HG03045 (cell line): ENCODE measurements around the gene THAP7.
"Not testable (repeated sequence)": the region's sequence is repeated elsewhere in the genome, so short reads cannot be mapped to it uniquely, and the experiment has no call there.

Experiments
- ATAC-seq: cut with Tn5 transposase; IDR thresholded peaks from one replicate; pipeline ENCODE4 v1.9.1; 2021; ENCODE audit warnings: mild to moderate bottlenecking, moderate library complexity; ENCODE audit not compliant: unreplicated experiment

The THAP7 gene

GRCh38 chr22:21001601-21002325, at the start of gene THAP7:
Gene THAP7 (minus strand): TSS chr22:21002118. CDS start chr22:21001911, 207 bp downstream.
- ATAC-seq, result peak; percentile 86

DNA sequence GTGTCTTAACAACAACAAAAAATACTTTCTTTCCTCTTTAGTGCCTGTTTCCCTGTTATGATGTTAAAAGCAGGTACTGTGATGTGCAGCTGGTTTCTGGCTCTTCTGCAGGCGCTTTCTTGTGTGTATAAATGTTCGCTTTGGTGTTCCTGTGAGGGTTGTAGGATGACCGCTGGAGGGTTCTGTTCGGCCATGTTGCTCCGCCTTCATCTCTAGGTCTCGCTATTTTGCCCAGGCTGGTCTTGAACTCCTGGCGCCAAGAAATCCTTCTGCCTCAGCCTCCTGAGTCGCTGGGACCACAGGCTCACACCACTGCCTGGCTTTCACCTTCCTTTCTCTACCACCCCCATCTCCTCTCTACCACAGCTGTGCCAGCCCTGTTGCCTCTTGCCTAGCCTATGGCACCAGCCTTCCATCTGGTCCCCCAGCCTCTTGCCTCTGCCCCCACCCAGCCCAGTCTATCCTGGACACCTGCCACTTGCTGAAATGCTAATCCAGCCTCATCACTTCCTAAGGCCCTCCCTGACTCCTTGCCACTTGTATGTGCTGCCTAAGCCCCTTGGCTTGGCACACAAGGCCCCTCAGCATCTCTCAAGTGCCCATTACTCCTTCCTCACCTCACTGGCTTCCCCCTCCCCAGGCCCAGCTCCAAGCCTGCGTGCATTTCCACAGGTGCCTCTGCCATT, 49.4 kb upstream of the THAP7 start:
- ATAC-seq, result no peak

- not testable (repeated sequence) for ATAC-seq
These were observed 47.0 kb upstream of the THAP7 start for GRCh38 chr22:21048965-21049364.

DNA sequence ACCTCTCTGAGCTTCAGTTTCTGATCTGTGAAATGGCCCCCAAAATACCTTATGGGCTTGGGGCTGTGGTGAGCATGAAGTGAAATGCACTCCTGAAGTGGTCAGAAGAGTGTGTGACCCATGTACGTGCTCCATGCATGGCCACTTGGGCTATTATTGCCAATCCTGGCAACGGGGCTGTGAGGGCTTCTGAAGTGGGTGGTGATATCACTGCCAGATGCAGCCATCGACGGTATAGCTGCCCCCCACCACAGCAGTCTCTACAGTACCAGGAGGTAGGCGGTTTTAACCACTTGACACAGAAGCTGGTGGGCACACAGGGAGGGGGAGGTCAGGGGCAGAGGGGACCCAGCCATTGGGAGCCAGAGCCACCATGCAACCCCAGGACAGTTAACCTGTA, 46.5 kb upstream of the THAP7 start:
- ATAC-seq, result not testable (repeated sequence)

DNA sequence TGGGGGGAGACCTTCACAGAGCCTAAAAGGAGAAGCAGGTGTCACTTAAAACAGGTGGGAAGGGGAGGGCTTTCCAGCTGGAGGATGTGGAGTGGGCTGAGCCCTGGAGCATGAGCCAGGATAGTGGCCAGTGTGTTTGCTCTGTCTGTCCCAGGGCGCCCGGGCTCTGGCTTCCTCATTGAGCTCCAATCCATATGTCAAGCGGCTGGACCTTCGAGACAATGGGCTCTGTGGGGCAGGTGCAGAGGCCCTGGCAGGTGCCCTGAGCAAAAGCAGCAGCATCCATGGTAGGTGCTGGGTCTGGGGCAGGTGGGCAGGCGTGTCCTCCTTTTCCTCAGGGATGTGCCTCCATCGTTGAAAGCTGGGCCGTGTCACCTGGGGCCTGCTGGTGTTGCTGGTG, 45.8 kb upstream of the THAP7 start:
- no peak for ATAC-seq

DNA sequence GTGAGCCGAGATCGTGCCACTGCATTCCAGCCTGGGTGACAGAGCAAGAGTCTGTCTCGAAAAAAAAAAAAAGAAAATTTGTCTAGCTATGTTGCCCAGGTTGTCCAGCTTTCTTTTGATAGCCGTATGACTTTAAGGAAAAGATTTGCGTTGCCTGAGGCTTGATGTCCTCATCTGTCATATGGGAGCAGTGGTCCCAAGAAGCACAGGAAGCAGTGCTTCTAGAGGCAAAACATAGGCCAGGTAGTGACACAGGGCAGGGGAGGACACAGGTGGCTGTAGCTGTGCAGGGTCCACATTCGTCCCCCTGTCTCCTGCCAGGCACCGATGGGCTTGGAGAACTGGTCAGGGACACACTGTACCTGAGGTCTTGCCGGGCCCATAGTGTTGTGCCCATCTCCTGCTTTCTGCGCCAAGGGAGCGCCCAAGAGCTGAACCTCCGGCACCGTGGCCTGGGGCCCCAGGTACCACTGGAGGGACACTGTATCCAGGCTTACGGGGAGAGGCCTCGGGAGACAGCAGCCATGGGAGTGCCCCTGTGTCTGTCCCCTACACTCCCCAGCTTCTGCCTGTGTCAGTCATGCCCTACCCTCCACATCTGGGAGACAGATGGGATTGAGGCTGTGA, 45.2 kb upstream of the THAP7 start:
- ATAC-seq, result no peak

DNA sequence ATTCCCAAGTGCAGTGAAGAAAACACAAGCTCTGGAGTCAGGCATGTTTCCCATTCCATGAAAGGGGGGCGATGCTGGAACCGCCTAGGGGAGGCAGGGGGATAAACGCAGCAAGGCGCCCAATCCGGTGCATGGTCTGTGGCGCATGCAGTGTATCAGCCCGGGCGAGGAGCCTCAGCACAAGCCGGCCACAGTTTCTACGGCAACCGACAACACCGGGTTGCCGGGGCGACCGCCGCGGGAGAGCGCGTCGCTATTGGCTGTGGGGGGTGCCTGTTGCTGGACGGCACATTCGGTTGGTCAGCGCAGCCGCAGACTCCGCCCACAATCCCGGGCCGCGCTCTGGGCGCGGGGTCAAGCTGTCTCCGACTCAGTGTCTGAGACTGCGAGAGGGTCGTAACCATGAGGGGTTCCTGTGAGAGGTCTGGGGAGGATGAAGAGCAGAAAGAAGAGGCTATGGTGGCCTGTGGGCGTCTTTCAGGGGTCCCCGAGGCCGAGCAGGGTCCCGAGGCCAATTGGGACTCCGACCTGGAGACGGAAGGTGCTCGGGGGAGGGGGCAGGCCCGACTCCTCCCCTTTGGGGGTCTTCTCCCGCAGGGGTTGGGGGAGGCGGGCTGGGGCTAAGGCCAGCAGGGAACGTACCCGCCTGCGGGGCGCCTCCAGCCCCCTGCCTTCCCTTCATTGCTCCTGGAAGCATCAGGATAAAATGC, 43.8 kb upstream of the THAP7 start, which contains the start of gene LRRC74B:
Gene LRRC74B (plus strand): TSS at position 362 of the 710 bp plus-strand sequence. CDS start 41 bp downstream, at position 403.
- ATAC-seq, result peak; percentile 68

DNA sequence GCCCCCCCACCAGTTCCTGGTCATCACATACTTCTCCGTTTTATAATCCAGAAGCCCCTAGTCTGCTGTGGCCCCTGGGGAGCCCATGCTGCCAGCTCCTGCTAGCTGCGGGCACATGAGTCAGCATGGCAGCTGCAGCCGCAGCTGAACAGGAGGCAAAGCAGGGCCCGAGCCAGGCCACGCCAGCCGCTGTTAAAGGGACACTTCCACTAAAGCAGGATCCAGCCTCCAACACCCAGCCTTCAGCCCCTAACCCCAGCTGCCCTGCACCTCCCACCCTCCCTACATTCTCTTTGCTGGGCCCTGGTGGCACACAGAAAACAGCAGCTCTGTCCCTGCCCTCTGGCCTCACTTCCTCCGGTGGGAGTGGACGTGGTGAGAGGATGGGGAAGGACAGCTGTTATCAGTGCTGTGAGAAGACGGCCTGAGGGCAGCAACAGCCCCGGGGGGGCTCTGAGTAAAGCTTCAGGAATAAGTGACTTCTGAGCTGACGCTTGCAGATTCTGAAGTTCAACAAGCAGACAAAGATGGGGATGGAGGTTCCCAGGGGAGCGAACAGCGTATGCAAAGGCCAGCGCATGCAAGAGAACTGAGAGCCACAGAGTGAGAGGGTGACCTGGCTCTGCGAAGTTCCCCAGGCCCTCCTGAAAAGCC, 43.1 kb upstream of the THAP7 start:
- ATAC-seq, result no peak

DNA sequence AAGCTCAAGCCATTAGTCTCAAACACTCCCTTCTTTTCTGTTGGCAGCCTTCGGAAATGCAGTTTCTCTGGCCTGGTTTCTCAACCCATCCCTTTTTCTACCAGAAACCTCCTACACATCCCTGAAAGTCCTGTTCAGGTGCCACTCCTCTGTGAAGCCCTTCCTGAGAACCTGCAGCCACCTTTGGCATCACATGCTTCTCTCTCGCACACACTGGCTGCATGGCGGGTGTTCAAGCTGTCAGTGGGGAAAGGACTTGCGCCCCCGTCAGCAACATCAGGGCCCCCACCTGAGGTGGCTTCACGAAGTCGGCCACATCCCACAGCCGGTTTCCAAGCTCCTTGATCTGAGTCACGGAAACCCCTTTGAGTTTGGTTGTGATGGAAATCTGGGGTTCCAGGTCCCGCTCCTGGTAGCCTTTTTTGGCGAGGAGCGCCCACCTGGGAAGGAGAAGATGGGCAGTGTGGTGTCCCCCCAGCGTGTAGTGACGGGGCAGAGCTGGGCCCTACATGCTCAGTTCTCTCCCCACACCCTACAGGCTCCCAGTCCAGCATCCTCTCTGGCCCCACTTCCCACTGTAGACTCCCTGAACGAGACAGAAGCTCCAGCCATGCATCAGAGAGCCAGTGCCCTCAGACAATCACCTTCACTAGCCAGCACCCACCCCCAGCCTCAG, 42.1 kb upstream of the THAP7 start:
- ATAC-seq, result no peak

GRCh38 chr22:21042978-21043859, 41.3 kb upstream of the THAP7 start:
- no peak for ATAC-seq

DNA sequence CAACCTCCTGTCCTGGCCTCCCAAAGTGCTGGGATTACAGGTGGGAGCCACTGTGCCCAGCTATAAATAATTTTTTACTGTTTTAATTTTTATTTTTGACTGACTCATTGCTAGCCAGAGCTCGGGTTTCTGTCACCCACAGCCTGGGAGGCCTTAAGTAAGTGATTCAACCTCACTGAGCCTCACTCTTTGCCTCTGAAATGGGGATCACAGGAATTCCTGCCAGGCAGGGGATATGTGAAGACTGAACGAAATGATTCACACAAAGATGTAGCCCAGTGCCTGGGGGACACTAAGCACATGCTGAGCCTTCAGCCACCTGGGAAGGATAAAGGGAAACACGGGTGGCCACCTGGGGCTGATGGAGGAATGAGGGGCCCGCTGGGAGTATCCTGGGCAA, 40.0 kb upstream of the THAP7 start:
- no peak for ATAC-seq

GRCh38 chr22:21039158-21039557, 37.2 kb upstream of the THAP7 start:
- ATAC-seq, result not testable (repeated sequence)

GRCh38 chr22:21038405-21038804, 36.5 kb upstream of the THAP7 start:
- no peak for ATAC-seq

GRCh38 chr22:21034989-21035388, 33.1 kb upstream of the THAP7 start:
- ATAC-seq, result no peak

DNA sequence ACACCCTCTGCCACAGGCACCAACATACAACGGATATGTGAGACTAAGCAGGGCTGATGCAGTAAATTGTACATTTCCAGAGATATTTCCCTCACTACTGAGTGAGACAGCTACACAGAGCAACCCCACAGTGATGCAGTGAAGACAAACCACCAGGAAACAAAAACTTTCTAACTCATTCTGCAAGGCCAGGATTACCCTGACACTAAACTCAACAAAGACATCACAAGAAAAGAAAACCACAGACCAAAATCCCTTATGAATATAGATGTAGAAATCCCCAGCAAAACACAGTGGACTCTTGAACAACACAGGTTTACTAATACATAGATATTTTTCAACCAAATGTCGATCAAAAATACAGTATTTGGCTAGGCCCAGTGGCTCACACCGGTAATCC, 32.0 kb upstream of the THAP7 start:
- no peak for ATAC-seq

DNA sequence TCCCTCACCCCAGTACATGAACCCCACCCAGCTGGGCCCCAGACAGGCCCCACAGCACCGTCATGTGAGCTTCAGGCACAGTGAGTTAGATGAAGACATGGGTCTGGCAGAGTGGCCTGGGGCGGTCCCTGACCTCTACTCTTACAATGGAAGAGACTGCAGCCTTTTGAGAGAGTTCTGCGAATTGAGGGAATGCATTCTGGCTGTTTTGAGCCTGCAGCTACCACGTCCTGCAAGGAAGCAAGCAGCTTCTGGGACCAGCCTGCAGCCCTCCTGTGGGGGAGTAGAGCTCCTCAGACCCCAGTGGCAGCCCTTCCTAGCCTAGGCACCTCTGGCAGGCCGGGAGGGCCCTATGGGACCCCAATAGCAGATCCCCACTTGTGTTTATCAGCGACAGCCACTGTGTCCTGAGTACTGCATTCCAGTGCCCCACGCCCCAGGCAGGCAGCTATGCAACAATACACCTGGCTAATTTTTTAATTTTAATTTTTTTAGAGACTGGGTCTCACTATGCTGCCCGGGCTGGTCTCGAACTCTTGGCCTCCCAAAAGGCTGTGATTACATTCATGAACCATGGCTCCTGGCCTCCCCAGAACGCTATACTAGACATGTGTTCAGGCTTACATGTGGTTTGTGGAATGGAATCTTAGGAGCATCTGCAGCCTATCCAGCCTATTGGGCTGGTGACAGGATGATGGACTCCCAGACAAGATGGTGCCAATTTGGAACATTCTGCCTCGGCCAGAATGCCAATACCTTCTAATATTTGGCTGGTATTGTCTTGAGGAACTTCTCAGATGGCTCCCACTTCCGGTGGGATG, 31.2 kb upstream of the THAP7 start:
- ATAC-seq, result no peak

DNA sequence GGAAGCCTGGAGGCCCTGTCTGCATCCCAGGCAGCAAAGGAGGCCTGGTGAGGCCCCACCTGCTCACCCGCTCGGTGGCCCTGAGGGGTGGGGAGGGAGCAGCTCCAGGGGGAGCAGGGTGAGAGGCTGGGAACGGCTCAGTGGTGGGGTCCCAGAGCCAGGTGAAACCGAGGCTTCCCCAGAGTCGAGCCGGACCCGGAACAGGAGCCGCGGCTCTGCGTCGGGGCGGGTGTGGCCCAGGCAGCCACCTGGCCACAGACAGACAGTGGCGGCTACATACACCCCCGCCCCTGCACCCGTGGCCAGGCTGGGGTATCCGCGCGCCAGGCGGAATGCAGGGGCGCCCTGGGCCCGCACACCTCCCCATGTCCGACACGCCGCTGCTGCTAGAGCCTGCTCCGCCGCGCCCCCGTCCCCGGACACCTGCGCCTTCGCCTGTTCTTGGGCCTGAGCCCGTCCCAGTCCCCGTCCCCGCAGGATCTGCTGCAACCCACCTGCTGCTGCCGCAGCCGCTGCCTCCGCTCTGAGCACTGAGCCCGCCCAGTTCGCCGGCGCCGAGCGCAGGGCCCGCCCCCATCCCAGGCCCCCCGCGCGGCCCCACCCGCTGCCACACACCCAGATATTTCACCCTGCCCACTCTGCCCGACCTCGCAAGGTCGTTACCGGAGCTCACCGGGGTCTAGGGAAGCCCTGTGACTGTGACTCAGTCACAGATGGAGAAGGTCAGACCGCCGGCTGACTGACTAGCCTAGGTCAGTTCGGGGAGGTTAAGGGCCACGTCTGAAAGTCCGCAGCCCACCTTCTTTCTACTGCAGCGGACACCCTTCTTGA, 30.3 kb upstream of the THAP7 start, which contains the start of gene SLC7A4:
Gene SLC7A4 (minus strand): TSS at position 525 of the 831 bp plus-strand sequence. CDS start 749 bp downstream, outside the sequence.
- no peak for ATAC-seq
